OCI-LY1 (cell line): ENCODE results near the gene CDK5R1.

Source experiments
- EZH2 ChIP-seq: fragments of 200-600 bp; sonication (generic), shearing (Covaris generic); IDR thresholded peaks from 2 replicates; pipeline ENCODE4 v1.8.0; 2017; ENCODE audit warnings: borderline replicate concordance, mixed run types, mild to moderate bottlenecking, antibody characterized with exemption, low read length, moderate library complexity, mixed read lengths
- TF ChIP-seq, protein P1 (sequence below): fragments of 200-600 bp; sonication (generic), shearing (Covaris generic); IDR thresholded peaks from 2 replicates; pipeline ENCODE4 v1.5.1; 2017; ENCODE audit warnings: mild to moderate bottlenecking, antibody characterized with exemption, low read length, moderate library complexity, mixed read lengths

DNA sequence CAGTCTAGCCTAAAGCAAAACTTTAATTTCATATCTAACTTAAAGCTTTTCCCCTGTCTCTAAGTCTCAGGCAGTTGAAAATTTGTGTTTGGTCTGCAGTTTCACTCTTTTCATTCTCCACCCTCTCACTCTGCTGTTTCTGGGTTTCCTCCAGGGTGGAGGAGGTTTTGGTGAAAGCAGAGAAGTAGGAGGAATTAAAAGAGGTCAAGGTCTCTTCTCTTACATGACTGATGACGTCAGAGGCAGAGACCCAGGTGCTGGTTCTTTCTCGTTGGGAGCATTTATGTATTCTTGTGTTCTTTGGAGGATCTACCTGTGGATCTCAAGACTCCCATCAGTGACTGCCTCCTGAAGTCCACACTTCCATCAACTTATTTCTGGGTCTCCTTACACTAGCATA lies 44.9 kb upstream of the CDK5R1 start:
- TF ChIP-seq, protein P1, sequence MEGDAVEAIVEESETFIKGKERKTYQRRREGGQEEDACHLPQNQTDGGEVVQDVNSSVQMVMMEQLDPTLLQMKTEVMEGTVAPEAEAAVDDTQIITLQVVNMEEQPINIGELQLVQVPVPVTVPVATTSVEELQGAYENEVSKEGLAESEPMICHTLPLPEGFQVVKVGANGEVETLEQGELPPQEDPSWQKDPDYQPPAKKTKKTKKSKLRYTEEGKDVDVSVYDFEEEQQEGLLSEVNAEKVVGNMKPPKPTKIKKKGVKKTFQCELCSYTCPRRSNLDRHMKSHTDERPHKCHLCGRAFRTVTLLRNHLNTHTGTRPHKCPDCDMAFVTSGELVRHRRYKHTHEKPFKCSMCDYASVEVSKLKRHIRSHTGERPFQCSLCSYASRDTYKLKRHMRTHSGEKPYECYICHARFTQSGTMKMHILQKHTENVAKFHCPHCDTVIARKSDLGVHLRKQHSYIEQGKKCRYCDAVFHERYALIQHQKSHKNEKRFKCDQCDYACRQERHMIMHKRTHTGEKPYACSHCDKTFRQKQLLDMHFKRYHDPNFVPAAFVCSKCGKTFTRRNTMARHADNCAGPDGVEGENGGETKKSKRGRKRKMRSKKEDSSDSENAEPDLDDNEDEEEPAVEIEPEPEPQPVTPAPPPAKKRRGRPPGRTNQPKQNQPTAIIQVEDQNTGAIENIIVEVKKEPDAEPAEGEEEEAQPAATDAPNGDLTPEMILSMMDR: no peak
- TF ChIP-seq EZH2: no peak
